NCI-H524 treated with DMSO at 0.1 percent for 48 hours (cell line): ENCODE measurements around the gene TBC1D17.
"Not testable (repeated sequence)": the region's sequence is repeated elsewhere in the genome, so short reads cannot be mapped to it uniquely, and the experiment has no call there.

ENCODE experiments used
- DNase-seq: peaks from one replicate; lab custom pipeline; 2025; lab: John Stamatoyannopoulos, UW

Gene TBC1D17

DNA sequence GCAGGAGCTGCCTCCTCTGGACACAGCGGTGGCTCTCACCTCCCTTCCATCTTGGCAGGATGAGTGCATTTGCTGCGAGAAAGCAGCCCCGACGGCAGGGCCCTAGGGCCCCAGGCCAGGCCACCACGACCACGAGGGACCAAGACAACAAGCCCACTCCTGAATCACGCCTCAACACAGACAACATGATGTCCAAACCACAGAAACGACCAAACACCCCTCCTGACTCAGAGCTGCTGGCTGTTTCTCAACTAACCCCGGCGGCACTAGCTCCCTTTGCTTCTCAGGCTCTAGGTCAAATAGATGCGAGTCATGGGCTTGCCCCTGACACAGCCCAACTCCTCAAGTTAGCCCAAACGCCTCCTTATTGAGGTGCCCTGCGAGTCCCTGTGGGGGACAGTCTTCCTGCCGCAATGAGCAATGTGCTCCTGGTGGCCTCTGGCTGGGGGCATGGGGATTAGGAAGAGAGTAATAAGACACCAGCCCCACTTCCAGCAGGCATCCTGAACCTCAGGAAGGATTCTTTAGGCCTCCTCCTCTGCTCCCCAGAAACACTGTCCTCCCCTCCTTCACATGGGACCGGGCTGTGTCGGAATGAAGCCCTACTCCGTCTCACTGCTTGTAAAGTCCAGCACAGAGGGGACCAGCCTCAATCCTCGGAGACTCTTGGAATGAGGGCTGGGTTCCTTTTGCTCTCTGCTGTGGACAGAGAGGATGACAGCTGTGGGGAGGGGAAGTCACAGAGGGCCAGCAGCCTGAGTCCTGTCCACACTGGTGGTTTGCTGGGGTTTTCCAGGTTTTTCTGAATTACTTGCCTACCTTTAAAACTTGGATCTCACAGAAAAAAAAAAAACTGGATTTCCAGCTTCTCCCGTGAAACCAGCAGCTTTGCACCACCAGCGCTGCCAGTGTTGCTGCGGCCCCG is 44.6 kb downstream of the TBC1D17 start:
- no peak for DNase-seq

DNA sequence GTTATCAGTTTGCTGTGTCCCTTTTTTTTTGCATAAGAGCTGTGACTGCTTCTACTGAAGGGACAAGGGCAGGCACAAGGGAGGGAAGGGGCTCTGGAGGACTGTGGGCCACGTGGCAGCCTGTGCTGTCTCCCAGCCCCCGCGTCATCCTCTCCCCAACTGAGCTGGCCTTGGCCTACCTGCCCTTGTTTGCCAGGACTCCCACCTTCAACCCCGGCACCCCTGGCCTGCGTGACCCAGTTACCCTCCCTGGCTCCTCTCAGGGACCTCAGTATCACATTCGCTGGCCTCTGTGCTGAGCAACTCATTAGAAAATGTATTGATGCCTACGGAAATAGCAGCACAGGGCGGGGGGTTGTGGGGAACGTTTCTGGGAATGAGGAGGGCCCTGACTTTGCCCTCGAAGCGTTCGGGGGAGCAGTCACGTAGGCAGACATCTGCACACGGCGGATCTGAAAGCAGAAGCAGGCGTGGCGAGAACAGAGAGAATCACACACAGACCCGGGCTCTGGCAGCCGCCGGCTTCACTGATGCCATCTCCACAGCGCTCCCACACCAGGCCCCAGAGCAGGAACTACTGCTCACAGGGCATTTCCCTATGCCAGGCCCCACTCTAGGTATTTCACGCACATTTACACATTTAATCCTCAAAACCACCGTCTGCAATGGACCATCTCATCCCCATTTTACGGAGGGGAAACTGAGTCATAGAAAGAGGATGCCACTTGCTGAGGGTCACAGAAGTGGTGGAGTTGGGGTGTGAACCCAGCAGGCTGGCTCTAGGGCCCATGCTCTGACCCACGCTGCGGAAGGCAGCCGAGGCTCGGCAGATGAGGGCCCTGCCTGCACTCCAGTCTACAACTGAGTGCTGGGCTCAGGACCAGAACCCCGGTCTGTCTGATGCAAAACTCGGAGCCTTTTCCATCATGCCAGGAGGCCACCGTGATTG is 45.8 kb downstream of the TBC1D17 start:
- DNase-seq: no peak

DNA sequence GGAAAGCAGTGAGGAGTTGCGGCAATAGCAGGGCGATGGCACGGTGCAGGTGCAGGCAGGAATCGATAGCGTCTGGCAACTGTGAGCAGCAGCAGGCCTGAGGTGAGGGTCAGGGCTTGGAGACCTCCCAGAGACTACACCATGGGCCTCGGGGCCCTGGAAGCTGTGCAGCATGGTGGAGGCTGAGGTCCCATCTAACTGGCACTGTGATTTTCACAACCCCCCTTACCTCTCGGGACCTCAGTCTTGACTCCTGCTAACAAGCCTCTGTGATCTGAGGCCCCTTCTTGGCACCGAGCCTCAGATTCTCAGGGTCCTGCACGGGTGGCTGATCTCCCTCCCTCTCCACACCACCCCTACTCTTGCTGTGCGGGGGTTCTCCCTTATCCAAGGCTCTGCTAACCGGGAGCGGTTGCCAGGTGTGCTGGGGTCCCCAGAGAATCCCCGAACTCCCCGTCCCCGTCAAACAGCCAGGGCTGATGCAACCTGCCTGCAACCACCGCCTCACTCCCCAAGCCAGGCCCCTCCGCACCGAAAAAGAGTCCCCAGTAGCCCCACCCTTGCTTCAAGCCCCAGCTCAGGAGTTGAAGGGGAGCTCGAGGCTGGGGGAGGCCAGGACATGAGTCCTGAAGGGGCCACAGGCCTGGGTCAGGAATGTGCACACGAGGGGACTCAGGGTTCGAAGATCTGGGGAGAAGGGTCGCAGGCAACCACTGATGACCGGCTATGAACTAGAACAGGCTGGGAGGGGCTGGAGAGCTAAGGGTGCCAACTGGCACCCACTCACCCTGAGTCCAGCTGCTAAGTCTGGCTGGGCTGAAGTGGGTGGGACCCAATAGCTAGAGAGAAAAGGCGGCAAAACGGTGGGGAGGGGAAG is 46.7 kb downstream of the TBC1D17 start:
- no peak for DNase-seq

DNA sequence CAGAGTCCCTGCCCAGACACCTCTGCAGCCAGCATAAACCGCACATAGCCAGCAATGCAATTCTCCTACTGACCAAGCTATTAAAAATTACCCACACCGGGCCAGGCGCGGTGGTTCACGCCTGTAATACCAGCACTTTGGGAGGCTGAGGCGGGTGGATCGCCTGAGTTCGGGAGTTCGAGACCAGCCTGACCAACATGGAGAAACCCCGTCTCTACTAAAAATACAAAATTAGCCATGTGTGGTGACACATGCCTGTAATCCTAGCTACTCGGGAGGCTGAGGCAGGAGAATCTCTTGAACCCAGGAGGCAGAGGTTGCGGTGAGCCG is 47.3 kb downstream of the TBC1D17 start:
- DNase-seq: not testable (repeated sequence)

DNA sequence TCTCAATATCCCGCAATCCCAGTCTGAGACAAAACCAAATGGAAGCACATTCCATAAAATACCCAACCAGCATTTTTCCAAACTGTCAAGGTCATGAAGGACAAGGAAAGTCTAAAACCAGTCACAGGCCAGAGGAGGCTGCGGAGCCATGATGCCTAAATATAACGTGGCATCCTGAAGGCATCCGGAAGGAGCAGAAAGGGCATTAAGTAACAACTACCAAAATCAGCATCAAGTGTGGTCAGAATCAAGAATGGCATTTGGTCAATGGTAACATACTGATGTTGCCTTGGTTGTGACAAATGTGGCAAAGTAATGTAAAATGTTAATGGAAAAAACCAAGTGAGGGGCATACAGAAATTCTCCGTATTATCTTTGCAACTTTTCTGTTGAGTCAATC is 48.0 kb downstream of the TBC1D17 start:
- no peak for DNase-seq

DNA sequence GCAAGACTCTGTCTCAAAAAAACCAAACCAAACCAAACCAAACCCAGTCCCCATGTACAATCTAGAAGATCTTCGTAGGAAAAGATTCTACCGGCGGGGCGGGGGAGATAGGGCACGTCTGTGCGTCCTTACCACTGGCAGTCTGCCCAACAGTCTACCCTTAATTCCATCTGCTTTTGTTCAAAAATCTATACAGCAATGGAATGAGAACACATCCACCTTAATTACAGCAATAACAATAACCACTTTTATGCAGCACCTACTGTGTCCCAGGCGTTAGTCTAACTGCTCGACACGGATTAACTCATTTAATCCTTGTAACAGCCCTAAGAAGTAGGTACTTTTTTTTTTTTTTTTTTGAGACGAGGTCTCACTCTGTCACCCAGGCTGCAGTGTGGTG is 49.0 kb downstream of the TBC1D17 start:
- no peak for DNase-seq

DNA sequence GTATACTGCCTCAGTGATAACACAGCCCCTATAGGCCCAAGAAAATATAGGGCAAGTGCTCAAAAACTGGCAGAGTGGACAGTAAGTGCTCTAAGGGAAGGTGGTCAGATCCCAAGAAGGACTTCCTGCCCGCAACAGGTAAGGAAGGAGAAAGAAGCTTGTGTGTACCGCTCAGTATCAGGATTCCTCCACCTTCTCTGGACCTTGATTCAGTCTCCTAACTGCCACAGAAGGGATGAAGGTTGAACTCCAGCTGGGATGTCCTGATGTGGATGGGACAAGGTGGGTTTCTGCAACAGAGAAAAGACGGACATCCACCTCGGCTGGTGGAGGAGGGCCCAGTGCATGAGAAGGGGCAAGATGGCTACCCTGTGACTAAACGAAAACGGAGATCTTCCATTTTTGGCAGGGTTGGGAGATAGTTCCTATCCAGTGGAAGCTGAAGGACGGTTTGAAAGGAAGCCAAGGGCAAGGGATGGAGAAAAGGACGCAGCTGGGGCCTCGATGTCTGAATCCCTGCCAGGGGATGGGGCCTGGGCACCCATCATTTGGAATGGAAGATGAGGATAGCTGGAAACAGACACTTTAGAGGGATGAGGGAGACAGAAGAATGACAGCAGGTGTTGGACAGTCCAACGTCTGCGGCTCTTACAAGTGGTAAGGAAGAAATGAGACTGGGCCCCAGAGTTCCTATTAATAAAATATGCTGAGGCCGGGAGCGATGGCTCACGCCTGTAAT is 50.2 kb downstream of the TBC1D17 start:
- DNase-seq: no peak

DNA sequence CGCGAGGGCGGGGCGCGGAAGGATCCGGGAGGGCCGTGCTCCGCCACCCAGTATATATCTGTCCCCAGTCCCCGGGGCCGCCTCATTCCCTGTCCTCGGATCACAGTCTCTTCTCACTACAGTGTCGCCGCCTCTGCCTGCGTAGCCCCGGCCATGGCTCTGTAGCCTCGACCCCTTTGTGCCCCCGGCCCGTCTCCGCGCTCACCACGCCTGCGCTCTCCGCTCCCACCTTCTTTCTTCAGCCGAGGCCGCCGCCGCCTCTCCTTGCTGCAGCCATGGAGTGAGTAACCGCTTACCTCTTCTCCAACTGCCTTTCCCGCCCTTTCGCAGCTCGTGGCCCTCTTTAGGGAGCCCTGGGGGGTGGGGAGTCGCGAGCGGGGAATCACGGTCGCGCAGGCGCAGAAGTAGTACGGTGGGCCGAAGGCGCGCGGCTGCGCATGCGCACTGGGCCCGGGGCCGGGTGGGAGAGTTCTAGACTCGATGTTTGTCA is 51.7 kb downstream of the TBC1D17 start, which contains the start of the genes ATF5 and NUP62:
Gene ATF5, plus strand, starts transcription at position 85 of the 490 bp plus-strand sequence. CDS start 1,646 bp downstream, outside the sequence.
Gene NUP62, minus strand, starts transcription at position 384 of the 490 bp plus-strand sequence. CDS start 19,697 bp downstream, outside the sequence.
- DNase-seq: peak; percentile 73

DNA sequence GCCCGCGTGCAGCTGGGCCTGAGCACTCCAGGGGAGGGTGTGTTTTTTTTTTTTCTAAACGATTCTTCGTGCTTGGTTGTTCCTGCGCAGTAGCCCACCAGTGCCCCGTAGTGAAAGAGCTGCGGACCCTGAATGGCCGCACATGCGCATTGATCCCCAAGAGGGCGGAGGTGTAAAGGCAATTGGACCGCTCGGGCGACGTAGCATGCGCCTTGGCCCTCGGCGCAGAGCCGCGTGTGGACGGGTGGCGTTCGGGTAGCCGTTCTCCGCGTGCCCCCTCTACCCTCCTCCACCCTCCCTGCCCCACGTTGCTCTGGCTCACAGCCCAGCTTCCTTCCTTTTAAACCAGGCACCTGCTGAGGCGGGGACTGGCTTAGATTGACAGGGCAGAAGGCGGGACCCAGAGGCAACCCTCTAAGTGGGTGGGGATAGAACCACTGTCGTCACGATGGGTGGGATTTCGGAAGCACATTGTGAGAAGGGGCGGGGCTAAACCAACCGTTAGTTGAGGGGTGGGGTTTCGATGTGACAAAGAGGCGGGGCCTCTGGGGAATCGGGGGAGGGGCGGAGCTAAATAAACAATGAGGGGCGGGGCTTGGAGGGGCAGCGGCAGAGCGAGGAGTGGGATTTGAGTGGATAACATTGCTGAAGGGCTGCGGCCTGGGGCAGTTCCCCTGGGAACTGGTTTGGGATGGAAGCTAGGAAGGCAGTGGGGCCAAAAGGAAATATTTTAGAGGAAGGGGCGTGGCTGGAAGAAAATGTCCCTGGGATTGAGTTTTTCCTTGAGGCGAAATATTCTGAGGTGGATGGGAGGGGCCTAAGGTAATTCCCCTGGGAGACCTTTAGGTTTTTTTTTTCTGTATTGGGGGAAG is 52.3 kb downstream of the TBC1D17 start:
- peak; percentile 69 for DNase-seq

DNA sequence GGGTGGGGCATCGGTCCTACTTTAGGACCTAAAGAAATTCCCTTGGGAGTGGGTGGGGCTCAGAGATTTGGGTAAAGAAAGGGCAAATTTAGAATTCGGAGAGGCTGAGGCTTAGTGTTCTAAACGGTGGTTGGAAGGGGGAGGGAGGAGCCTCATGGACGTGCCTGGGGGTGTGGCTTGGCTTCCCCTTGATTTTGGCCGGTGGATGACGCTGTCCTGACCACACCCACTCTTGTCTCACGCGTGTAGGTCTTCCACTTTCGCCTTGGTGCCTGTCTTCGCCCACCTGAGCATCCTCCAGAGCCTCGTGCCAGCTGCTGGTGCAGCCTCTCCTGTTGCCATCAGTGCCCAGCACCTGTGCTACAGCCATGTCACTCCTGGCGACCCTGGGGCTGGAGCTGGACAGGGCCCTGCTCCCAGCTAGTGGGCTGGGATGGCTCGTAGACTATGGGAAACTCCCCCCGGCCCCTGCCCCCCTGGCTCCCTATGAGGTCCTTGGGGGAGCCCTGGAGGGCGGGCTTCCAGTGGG is 53.0 kb downstream of the TBC1D17 start:
- no peak for DNase-seq

DNA sequence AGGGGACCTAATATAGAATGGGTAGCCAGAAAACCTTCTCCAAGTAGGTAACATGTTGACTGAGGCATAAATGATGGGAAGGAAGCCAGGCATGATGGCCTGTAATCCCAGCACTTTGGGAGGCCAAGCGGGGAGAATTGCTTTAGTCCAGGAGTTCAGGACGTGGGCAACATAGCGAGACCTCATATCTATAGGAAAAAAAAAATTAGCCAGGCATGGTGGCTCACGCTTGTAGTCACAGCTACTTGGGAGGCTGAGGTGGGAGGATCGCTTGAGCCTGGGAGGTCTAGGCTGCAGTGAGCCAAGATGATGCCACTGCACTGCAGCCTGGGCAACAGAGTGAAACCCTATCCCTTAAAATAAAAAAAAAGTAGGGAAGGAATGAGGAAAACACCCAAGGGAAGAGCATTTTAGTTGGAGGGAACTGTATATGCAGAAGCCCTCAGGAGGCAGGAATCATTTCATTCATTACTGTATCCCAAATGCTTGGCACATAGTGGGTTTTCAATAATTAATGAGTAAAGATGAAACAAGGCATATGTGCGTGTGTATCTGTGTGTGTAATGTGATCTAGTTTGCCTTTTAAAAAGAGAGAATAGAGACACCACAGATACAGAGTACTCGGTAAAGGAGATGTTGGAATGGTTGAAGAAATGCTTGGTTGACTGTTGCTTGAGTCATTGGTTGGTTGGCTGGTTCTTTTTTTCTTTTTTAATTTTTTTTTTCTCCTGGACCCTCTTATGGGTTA is 54.0 kb downstream of the TBC1D17 start:
- no peak for DNase-seq

DNA sequence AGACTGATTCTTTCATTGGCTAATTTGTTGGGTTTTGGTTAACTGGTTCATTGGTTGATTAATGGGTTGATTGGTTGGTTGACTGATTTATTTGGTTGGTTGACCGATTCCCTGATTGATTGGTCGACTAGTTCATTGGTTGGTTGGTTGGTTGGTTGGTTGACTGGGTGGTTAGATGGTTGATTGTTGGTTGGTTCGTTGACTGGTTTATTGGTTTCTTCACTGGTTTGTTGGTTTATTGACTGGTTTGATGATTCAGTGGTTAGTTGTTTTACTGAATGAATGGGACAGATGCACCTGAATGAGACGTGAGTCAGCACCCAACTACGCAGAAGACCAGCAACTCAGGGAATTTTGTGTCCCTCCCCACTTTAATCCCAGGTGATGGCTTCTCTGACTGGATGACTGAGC is 54.5 kb downstream of the TBC1D17 start:
- no peak for DNase-seq

DNA sequence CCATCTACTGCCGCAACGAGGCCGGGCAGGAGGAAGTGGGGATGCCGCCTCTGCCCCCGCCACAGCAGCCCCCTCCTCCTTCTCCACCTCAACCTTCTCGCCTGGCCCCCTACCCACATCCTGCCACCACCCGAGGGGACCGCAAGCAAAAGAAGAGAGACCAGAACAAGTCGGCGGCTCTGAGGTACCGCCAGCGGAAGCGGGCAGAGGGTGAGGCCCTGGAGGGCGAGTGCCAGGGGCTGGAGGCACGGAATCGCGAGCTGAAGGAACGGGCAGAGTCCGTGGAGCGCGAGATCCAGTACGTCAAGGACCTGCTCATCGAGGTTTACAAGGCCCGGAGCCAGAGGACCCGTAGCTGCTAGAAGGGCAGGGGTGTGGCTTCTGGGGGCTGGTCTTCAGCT is 55.2 kb downstream of the TBC1D17 start:
- DNase-seq: no peak

DNA sequence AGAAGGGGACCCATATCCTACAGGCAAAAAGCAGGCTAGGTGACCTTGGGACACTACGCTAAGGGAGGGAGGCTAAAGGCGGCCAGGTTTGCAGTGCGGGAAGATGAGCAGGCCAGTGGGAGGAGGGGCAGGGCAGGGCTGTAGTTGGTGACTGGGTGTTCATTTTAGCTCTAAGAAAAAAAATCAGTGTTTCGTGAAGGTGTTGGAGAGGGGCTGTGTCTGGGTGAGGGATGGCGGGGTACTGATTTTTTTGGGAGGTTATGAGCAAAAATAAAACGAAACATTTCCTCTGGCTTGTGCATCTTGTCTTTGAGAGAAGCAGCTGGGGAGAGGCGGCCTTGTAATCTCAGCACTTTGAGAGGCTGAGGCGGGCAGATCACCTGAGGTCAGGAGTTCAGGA is 56.1 kb downstream of the TBC1D17 start:
- no peak for DNase-seq

DNA sequence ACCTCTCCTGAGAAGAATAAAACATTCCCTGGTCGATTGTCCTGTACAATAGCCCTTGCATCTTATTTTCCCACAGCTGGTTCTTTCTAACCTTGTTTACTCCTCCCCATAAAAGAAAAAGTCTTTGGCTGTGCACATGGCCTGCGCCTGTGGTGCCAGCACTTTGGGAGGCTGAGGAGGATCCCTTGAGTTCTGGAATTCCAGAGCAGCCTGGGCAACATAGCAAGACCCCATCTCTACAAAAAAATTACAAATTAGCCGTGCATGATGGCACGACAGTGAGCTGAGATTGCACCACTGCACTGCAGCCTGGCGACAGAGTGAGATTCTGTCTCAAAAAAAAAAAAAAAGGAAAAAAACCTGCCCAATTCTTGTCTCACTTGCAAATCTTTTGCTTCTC is 59.0 kb downstream of the TBC1D17 start:
- DNase-seq: no peak

DNA sequence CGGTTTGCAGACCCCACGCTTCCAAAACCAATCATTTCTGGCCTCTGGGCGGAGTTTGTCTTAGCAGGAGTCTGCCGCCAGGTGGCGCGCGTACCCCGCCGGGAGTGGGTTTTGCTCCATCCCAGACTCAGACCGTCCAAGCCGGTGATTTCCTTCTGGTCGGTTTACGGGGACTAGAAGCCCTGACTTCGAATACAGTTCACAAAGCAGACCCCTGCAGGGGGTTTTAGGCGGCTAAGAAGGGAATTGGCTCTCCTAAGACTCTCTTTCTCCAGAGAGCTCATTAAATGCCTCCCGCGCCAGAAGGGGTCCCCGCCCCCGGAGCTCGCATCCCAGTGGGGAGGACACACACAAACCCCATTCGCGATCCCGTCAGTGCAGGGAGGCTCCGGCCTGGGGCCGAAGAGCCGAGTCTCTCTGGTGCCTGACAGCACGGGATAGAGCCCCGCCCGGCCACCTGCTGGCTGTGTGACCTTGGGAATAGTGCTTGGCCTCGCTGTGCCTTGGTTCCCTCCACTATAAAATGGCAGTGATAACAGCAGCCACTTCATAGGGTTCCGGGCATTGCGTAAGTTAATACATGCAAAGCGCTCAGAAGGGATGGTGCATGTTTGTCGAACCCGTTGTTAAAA is 60.4 kb downstream of the TBC1D17 start:
- DNase-seq: peak; percentile 49
